Smooth muscle cell (in vitro differentiated cells): ENCODE data around the gene MACIR. TPM values are rescaled to one million over a fixed set of nuclear protein-coding genes. Genes with fewer than 3 reads are reported as not detected.
A peak's percentile ranks its signal among the peaks of the same experiment; 100 is the strongest.

Source experiments
- DNase-seq: peaks from one replicate; lab custom pipeline; 2025; ENCODE audit not compliant: unreplicated experiment; lab: John Stamatoyannopoulos, UW
- H2AFZ ChIP-seq: fragments of 200-600 bp; sonication (generic); 2 replicates; pipeline ENCODE4 v1.6.0; 2016; ENCODE audit warnings: antibody characterized with exemption, low read depth, mild to moderate bottlenecking
- H3F3A ChIP-seq: fragments of 200-600 bp; sonication (generic); 2 replicates; pipeline ENCODE4 v1.6.0; 2017; ENCODE audit warnings: antibody characterized with exemption, low read depth
- H3K27ac ChIP-seq: fragments of 200-600 bp; sonication (generic); 2 replicates; pipeline ENCODE4 v1.5.1; 2016; ENCODE audit warnings: low read depth, mild to moderate bottlenecking
- H3K27me3 ChIP-seq: fragments of 200-600 bp; sonication (generic); 2 replicates; pipeline ENCODE4 v1.6.1; 2016; ENCODE audit warnings: low read depth, mild to moderate bottlenecking
- H3K36me3 ChIP-seq: fragments of 200-600 bp; sonication (generic); 2 replicates; pipeline ENCODE4 v1.5.1; 2016; ENCODE audit warnings: low read depth
- H3K4me1 ChIP-seq: fragments of 200-600 bp; sonication (generic); 2 replicates; pipeline ENCODE4 v1.5.1; 2016; ENCODE audit warnings: low read depth
- H3K4me2 ChIP-seq: fragments of 200-600 bp; sonication (generic); 2 replicates; pipeline ENCODE4 v1.6.0; 2016; ENCODE audit warnings: mild to moderate bottlenecking
- H3K4me3 ChIP-seq: fragments of 200-600 bp; sonication (generic); 2 replicates; pipeline ENCODE4 v1.5.1; 2016; ENCODE audit warnings: mild to moderate bottlenecking
- H3K79me2 ChIP-seq: fragments of 200-600 bp; sonication (generic); 2 replicates; pipeline ENCODE4 v1.6.0; 2016; ENCODE audit warnings: low read depth, mild to moderate bottlenecking
- H3K9ac ChIP-seq: fragments of 200-600 bp; sonication (generic); 2 replicates; pipeline ENCODE4 v1.6.0; 2016; ENCODE audit warnings: low read depth
- H3K9me3 ChIP-seq: fragments of 200-600 bp; sonication (generic); replicated peaks from 2 replicates; pipeline ENCODE4 v1.5.1; 2016; ENCODE audit warnings: low read depth
- H4K20me1 ChIP-seq: fragments of 200-600 bp; sonication (generic); 2 replicates; pipeline ENCODE4 v1.6.0; 2016; ENCODE audit warnings: low read depth
- CTCF ChIP-seq: fragments of 200-600 bp; sonication (generic); IDR thresholded peaks from 2 replicates; pipeline ENCODE4 v1.5.1; 2017; ENCODE audit warnings: borderline replicate concordance, mild to moderate bottlenecking, antibody characterized with exemption; ENCODE audit not compliant: insufficient read depth, poor library complexity, severe bottlenecking
- WGBS: methylation state at CpG from one replicate; pipeline ENCODE4 v1.1.7; 2016; ENCODE audit warnings: low lambda C conversion rate; 5-methylcytosine and 5-hydroxymethylcytosine counted together
- polyA plus RNA-seq: library from polyadenylated mRNA; unstranded; fragments of >200 nt; fragmentation: Nextera tagmentation; extraction: Ambion mirVana; gene quantifications from 2 replicates; pipeline ENCODE4 v1.2.1, GENCODE V29; 2016
- total RNA-seq: library from RNA; depleted of rRNA; stranded (reverse); fragments of >200 nt; gene quantifications from 2 replicates; pipeline ENCODE4 v1.2.3, GENCODE V29; 2014

The MACIR gene
- total and polyA plus RNA-seq, 2 experiments from 2014 or later: 6.7 to 24.0 TPM

GRCh38 chr5:103224118-103224893 is 34.3 kb upstream of the MACIR start:
- H3K4me1 ChIP-seq: no peaks in the 10 kb centered on the region
- WGBS: 46% methylated on average over 11 of the region's 11 CpGs
- H3K27me3 ChIP-seq: no peaks in the 10 kb centered on the region
- H2AFZ ChIP-seq: no peak overlapping the region
- H3K4me2 ChIP-seq: peak overlapping the region; percentile 52
- H4K20me1 ChIP-seq: no peaks in the 10 kb centered on the region
- H3K9me3 ChIP-seq: no peaks in the 10 kb centered on the region
- no peaks in the 10 kb centered on the region for H3K79me2 ChIP-seq
- TF ChIP-seq CTCF: peak; percentile 65
- no peaks in the 10 kb centered on the region for H3K36me3 ChIP-seq
- H3K9ac ChIP-seq: no peak overlapping the region
- H3K4me3 ChIP-seq: no peak overlapping the region
- H3F3A ChIP-seq: no peaks in the 10 kb centered on the region
- no peak for DNase-seq
- H3K27ac ChIP-seq: no peak overlapping the region

- H3K4me2 ChIP-seq: no peak overlapping the region
- no peaks in the 10 kb centered on the region for H3K4me1 ChIP-seq
- no peaks in the 10 kb centered on the region for H3K27me3 ChIP-seq
- no peak overlapping the region for H3K27ac ChIP-seq
- no peaks in the 10 kb centered on the region for H3K36me3 ChIP-seq
- H3K9ac ChIP-seq: no peak overlapping the region
- H3K4me3 ChIP-seq: no peak overlapping the region
- no peaks in the 10 kb centered on the region for H4K20me1 ChIP-seq
- WGBS: 57% methylated on average over 5 of the region's 5 CpGs
- no peaks in the 10 kb centered on the region for H3F3A ChIP-seq
- H3K79me2 ChIP-seq: no peaks in the 10 kb centered on the region
- DNase-seq: no peak
- no peak overlapping the region for H2AFZ ChIP-seq
- TF ChIP-seq CTCF: no peak
- no peaks in the 10 kb centered on the region for H3K9me3 ChIP-seq
Observed at GRCh38 chr5:103224894-103225246, 33.7 kb upstream of the MACIR start.

- no peaks in the 10 kb centered on the region for H3K27me3 ChIP-seq
- no peak overlapping the region for H2AFZ ChIP-seq
- H3K9ac ChIP-seq: no peak overlapping the region
- H4K20me1 ChIP-seq: no peaks in the 10 kb centered on the region
- no peaks in the 10 kb centered on the region for H3K4me1 ChIP-seq
- H3K27ac ChIP-seq: no peak overlapping the region
- 83% methylated on average over 5 of the region's 5 CpGs for WGBS
- no peaks in the 10 kb centered on the region for H3F3A ChIP-seq
- H3K4me2 ChIP-seq: no peak overlapping the region
- no peak for DNase-seq
- no peaks in the 10 kb centered on the region for H3K9me3 ChIP-seq
- H3K79me2 ChIP-seq: no peaks in the 10 kb centered on the region
- H3K36me3 ChIP-seq: no peaks in the 10 kb centered on the region
- H3K4me3 ChIP-seq: no peak overlapping the region
- no peak for TF ChIP-seq CTCF
Observed at GRCh38 chr5:103228061-103228460, 30.5 kb upstream of the MACIR start.

GRCh38 chr5:103228588-103228987 is 30.0 kb upstream of the MACIR start:
- Histone ChIP-seq H3K27ac (no peak overlapping the region), H3K9ac (no peak overlapping the region), H3K4me1 (no peaks in the 10 kb centered on the region), H3K27me3 (no peaks in the 10 kb centered on the region), H2AFZ (no peak overlapping the region), H3K79me2 (no peaks in the 10 kb centered on the region), H3K4me3 (no peak overlapping the region), H4K20me1 (no peaks in the 10 kb centered on the region), H3K9me3 (no peaks in the 10 kb centered on the region), H3F3A (no peaks in the 10 kb centered on the region), H3K36me3 (no peaks in the 10 kb centered on the region), H3K4me2 (no peak overlapping the region)
- no peak for DNase-seq
- WGBS: 79% methylated on average over 1 of the region's 1 CpG
- no peak for TF ChIP-seq CTCF
